ENCODE measurements around the gene CNTNAP2. TPM values are rescaled to one million over a fixed set of nuclear protein-coding genes. Genes with fewer than 3 reads are reported as not detected.

Gene CNTNAP2
- total RNA-seq, 2 experiments from 2014 or later, result not detected

DNA sequence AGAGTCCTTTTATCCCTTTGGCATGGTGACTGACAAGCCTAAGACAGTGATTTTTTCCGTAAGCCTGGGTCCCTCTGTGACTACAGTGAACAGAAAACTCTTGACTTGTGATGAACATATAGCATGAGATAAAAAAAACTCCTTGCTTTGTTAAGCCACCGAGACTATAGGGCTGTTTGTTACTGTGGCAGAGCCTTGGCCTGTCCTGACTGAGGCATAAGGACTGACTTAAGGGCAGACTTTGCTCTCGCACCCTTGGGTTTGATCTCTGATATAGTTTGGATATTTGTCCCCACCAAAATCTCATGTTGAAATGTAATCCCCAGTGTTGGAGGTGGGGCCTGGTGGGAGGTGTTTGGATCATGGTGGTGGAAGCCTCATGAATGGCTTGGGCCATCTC lies 2157.5 kb downstream of the CNTNAP2 start:
- POLR2A ChIA-PET, result no interaction called here
- Mint-ChIP-seq H3K9me3 (no peaks in the 10 kb centered on the region), H3K27ac (no peak overlapping the region), H3K27me3 (peaks cover 33% of the 10 kb centered on the region), H3K4me1 (ENCODE audit: low read depth) (no peaks in the 10 kb centered on the region), H3K4me3 (no peak overlapping the region), H3K36me3 (ENCODE audit: low read depth) (no peaks in the 10 kb centered on the region)
- Histone ChIP-seq H3K9me3 (ENCODE audit: control insufficient read depth in 1 of 2, insufficient read depth in 1 of 2, low read length in 2 of 2) (no peaks in the 10 kb centered on the region), H3K27me3 (ENCODE audit: control insufficient read depth in 1 of 2, insufficient read depth in 2 of 2, low read length in 2 of 2) (peaks cover 8 to 9% of the 10 kb centered on the region in 2 experiments), H3K4me3 (ENCODE audit: low read length) (no peak overlapping the region), H3K27ac (ENCODE audit: low read depth in 1 of 2, low read length in 2 of 2) (no peak overlapping the region), H3K4me1 (ENCODE audit: insufficient read depth, low read length) (peaks cover 4% of the 10 kb centered on the region), H3K36me3 (ENCODE audit: insufficient read depth, low read length) (no peaks in the 10 kb centered on the region)
- TF ChIP-seq, protein P1, sequence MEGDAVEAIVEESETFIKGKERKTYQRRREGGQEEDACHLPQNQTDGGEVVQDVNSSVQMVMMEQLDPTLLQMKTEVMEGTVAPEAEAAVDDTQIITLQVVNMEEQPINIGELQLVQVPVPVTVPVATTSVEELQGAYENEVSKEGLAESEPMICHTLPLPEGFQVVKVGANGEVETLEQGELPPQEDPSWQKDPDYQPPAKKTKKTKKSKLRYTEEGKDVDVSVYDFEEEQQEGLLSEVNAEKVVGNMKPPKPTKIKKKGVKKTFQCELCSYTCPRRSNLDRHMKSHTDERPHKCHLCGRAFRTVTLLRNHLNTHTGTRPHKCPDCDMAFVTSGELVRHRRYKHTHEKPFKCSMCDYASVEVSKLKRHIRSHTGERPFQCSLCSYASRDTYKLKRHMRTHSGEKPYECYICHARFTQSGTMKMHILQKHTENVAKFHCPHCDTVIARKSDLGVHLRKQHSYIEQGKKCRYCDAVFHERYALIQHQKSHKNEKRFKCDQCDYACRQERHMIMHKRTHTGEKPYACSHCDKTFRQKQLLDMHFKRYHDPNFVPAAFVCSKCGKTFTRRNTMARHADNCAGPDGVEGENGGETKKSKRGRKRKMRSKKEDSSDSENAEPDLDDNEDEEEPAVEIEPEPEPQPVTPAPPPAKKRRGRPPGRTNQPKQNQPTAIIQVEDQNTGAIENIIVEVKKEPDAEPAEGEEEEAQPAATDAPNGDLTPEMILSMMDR (IDR thresholded peaks at IDR 0.05), result no peak
- intact Hi-C loops (cut with DNase I, micrococcal nuclease), result no loop called here
- ATAC-seq (ENCODE audit: poor library complexity), result no peak
- CTCF ChIA-PET, result no interaction called here
- DNase-seq, result no peak

DNA sequence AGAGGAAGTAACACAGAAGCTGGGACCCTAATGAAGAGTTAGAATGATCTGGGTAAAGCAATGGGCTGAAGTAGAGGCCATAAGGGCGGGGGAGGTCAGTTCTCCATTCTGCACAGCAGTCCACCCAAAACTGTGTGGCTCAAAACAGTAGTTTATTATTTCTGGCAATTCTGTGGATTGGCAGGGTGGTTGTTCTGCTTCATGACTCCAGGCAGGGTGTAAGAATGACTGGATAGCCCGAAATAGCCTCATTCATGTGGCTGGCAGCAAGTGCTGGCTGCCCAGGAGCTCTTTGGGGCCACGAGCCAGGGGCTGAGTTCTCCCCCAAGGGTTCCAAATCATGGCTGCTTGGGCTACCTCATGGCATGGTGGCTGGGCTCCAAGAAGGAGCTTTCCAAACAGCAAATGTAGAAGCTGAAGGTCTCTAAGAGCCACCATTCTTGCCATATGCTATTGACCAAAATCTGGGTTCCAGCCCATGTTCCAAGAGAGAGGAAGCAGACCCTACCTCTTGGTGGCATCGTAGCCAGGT lies 2158.8 kb downstream of the CNTNAP2 start:
- TF ChIP-seq, protein P1 (IDR thresholded peaks at IDR 0.05), result no peak
- Histone ChIP-seq H3K9me3 (ENCODE audit: control insufficient read depth in 1 of 2, insufficient read depth in 1 of 2, low read length in 2 of 2) (no peaks in the 10 kb centered on the region), H3K36me3 (ENCODE audit: insufficient read depth, low read length) (no peaks in the 10 kb centered on the region), H3K27me3 (ENCODE audit: control insufficient read depth in 1 of 2, insufficient read depth in 2 of 2, low read length in 2 of 2) (peaks cover 8 to 9% of the 10 kb centered on the region in 2 experiments), H3K4me1 (ENCODE audit: insufficient read depth, low read length) (peaks cover 4% of the 10 kb centered on the region), H3K4me3 (ENCODE audit: low read length) (no peak overlapping the region), H3K27ac (ENCODE audit: low read depth in 1 of 2, low read length in 2 of 2) (no peak overlapping the region)
- Mint-ChIP-seq H3K27me3 (peaks cover 43% of the 10 kb centered on the region), H3K4me3 (no peak overlapping the region), H3K9me3 (no peaks in the 10 kb centered on the region), H3K27ac (no peak overlapping the region), H3K4me1 (ENCODE audit: low read depth) (no peaks in the 10 kb centered on the region), H3K36me3 (ENCODE audit: low read depth) (no peaks in the 10 kb centered on the region)
- ChIA-PET CTCF (no interaction called here), POLR2A (no interaction called here)
- DNase-seq (no peak), ATAC-seq (ENCODE audit: poor library complexity) (no peak)
- intact Hi-C loops (cut with DNase I, micrococcal nuclease), result no loop called here

DNA sequence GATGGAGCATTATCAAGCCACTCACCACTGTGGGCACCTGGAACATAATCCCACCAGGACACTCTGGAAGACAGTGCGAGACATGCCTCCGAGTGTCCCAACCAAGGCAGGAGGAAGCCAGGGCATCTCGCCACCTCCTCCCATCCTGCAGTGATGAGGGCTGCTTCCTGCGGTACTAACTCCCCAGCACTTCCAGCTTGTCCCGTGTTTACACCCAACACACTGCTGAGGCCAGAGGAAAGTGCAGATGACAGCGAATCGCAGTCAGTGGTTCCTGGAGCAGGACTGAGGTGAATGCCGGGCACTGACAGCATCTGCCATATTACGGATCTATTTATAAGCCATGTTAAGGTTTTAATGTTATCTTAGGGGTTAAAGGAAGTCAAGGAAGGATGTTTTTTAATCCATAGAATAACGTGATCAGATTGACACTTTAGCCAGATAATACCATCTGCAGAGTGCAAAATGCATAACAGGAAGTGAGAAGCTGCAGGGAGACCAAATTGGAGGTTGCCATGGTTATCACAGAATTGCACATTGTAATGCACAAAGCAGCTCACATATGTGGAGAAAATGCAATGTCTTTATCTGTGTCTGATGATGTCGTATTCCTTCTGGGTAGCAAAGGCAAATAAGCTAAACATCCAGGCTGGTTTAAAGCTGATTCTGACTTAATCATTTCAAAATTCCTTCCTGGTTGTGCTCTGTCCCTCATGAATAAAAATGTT lies 2159.9 kb downstream of the CNTNAP2 start:
- Histone ChIP-seq H3K27me3 (ENCODE audit: control insufficient read depth in 1 of 2, insufficient read depth in 2 of 2, low read length in 2 of 2) (peaks cover 8 to 9% of the 10 kb centered on the region in 2 experiments), H3K36me3 (ENCODE audit: insufficient read depth, low read length) (no peaks in the 10 kb centered on the region), H3K4me3 (ENCODE audit: low read length) (no peak overlapping the region), H3K27ac (ENCODE audit: low read depth in 1 of 2, low read length in 2 of 2) (no peak overlapping the region), H3K4me1 (ENCODE audit: insufficient read depth, low read length) (peaks cover 4% of the 10 kb centered on the region), H3K9me3 (ENCODE audit: control insufficient read depth in 1 of 2, insufficient read depth in 1 of 2, low read length in 2 of 2) (no peaks in the 10 kb centered on the region)
- no peak overlapping the region for H3K4me3 Mint-ChIP-seq
- H3K27me3 Mint-ChIP-seq, result peaks cover 43% of the 10 kb centered on the region
- TF ChIP-seq, protein P1 (IDR thresholded peaks at IDR 0.05), result no peak
- POLR2A ChIA-PET, result no interaction called here
- DNase-seq (no peak), ATAC-seq (ENCODE audit: poor library complexity) (no peak)
- CTCF ChIA-PET, result no interaction called here
- no peaks in the 10 kb centered on the region for H3K36me3 Mint-ChIP-seq (ENCODE audit: low read depth)
- no peaks in the 10 kb centered on the region for H3K4me1 Mint-ChIP-seq (ENCODE audit: low read depth)
- H3K9me3 Mint-ChIP-seq, result no peaks in the 10 kb centered on the region
- H3K27ac Mint-ChIP-seq, result no peak overlapping the region
- intact Hi-C loops (cut with DNase I, micrococcal nuclease), result no loop called here

Data from CD4-positive, alpha-beta T cell (primary cell).